HL-60 (cell line): ENCODE data around the gene CARD9.
"Not testable (repeated sequence)": the region's sequence is repeated elsewhere in the genome, so short reads cannot be mapped to it uniquely, and the experiment has no call there.

Source experiments
- DNase-seq, 2 experiments: peaks; one replicate each; pipeline ENCODE4 v3.0.0-alpha.2; 2010 to 2020; ENCODE audit warnings: low read depth in 1 of 2, low spot score in 1 of 2
- H3K27ac ChIP-seq: fragments of 250-450 bp; sonication (Bioruptor Pico); replicated peaks from 2 replicates; pipeline ENCODE4 v1.5.1; 2020; ENCODE audit warnings: mild to moderate bottlenecking, moderate library complexity
- H3K27me3 ChIP-seq: fragments of 250-450 bp; sonication (Bioruptor Pico); 2 replicates; pipeline ENCODE4 v1.5.1; 2021; ENCODE audit warnings: mild to moderate bottlenecking, moderate library complexity; ENCODE audit not compliant: insufficient read depth, poor library complexity, severe bottlenecking
- H3K4me3 ChIP-seq: replicated peaks from 2 replicates; pipeline ENCODE4 v1.5.1; 2011; ENCODE audit warnings: mild to moderate bottlenecking, control low read depth, low read length; ENCODE audit not compliant: insufficient read depth
- CTCF ChIP-seq: IDR thresholded peaks from one replicate; pipeline ENCODE4 v1.5.1; 2011; ENCODE audit warnings: low read length, control low read depth, inconsistent platforms; ENCODE audit not compliant: insufficient read depth
- GABPA ChIP-seq: IDR thresholded peaks from 2 replicates; pipeline ENCODE4 v1.6.1; 2012; ENCODE audit warnings: low read depth
- POLR2AphosphoS5 ChIP-seq: IDR thresholded peaks from 2 replicates; pipeline ENCODE4 v1.6.1; 2012; ENCODE audit warnings: low read depth
- SPI1 ChIP-seq: IDR thresholded peaks from 2 replicates; pipeline ENCODE4 v1.6.1; 2012; ENCODE audit warnings: low read depth, mild to moderate bottlenecking, borderline replicate concordance
- TF ChIP-seq, protein P1 (sequence below): IDR thresholded peaks from 2 replicates; pipeline ENCODE4 v1.6.1; 2012; ENCODE audit warnings: low read depth; ENCODE audit not compliant: insufficient replicate concordance

CARD9 gene

DNA sequence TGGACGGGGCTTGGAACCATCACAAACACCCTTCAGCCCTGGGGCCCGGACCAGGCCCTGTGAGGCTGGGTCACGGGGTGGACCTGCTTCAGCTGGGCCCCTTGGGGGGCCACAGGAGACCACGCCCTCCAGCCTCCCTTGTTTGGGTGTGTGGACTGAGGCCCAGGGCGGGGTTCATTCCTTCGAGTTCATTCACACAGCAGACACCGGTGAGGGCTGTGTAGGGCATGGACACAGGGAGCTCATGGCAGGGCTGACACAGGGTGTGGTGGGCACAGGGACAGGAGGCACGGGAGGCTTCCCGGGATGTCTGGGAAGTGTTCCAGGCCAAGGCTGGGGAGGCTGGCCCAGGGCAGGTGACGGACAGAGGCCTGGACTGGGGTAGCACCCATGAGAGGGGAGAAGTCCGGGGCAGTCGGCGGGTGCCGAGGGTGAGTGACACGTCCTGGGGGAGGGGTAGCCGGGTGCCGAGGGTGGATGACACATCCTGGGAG is 18.8 kb downstream of the CARD9 start:
- Histone ChIP-seq H3K4me3 (no peak overlapping the region), H3K27me3 (no peaks in the 10 kb centered on the region), H3K27ac (no peak overlapping the region)
- DNase-seq = no peak
- TF ChIP-seq GABPA (no peak), CTCF (no peak), SPI1 (no peak), POLR2AphosphoS5 (no peak)
- TF ChIP-seq, protein P1, sequence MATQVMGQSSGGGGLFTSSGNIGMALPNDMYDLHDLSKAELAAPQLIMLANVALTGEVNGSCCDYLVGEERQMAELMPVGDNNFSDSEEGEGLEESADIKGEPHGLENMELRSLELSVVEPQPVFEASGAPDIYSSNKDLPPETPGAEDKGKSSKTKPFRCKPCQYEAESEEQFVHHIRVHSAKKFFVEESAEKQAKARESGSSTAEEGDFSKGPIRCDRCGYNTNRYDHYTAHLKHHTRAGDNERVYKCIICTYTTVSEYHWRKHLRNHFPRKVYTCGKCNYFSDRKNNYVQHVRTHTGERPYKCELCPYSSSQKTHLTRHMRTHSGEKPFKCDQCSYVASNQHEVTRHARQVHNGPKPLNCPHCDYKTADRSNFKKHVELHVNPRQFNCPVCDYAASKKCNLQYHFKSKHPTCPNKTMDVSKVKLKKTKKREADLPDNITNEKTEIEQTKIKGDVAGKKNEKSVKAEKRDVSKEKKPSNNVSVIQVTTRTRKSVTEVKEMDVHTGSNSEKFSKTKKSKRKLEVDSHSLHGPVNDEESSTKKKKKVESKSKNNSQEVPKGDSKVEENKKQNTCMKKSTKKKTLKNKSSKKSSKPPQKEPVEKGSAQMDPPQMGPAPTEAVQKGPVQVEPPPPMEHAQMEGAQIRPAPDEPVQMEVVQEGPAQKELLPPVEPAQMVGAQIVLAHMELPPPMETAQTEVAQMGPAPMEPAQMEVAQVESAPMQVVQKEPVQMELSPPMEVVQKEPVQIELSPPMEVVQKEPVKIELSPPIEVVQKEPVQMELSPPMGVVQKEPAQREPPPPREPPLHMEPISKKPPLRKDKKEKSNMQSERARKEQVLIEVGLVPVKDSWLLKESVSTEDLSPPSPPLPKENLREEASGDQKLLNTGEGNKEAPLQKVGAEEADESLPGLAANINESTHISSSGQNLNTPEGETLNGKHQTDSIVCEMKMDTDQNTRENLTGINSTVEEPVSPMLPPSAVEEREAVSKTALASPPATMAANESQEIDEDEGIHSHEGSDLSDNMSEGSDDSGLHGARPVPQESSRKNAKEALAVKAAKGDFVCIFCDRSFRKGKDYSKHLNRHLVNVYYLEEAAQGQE = no peak

DNA sequence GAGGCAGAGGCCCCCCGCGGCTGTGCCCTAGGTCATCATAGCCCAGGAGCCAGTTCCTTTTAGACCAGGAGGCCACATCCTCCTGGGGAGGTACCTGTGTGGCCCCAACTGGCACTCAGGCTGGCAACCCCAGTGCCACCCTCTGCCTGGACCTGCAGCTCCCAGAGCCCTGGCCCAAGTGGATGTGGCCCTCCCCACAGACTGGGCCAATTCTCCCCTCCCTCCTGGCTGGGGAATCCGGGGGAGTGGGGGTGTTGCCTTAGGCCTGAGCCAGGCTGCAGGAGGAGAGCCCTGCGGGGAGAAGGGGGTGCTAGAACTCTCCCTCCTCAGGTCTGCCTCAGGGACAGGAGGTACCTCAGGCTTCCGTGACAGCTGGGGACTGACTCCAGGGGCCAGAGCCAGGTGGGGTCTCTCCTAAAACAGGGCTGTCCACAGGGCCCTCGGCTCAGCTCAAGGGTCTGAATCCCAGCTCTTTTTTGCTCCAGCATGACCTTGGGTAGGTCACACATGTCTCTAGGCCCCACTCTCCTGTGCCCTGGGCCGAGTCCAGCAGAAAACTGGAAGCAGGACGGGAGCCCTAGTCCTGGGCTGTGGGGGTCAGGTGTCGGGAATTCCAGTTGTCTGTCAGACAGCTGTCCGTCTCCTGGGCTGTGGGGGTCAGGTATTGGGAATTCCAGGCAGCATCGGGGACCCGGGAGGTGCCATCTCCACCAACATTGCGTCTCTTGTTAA is 19.5 kb downstream of the CARD9 start:
- no peaks in the 10 kb centered on the region for H3K27me3 ChIP-seq
- TF ChIP-seq GABPA (no peak), SPI1 (no peak)
- no peak overlapping the region for H3K4me3 ChIP-seq
- DNase-seq = no peak
- no peak overlapping the region for H3K27ac ChIP-seq

- no peak for DNase-seq
- no peak overlapping the region for H3K27ac ChIP-seq
- H3K27me3 ChIP-seq = no peaks in the 10 kb centered on the region
- H3K4me3 ChIP-seq = no peak overlapping the region
- TF ChIP-seq GABPA (no peak), SPI1 (no peak), CTCF (no peak)
These were observed 20.4 kb downstream of the CARD9 start for GRCh38 chr9:136353088-136353487.

- H3K27ac ChIP-seq = no peak overlapping the region
- no peak for DNase-seq
- H3K27me3 ChIP-seq = no peaks in the 10 kb centered on the region
- no peak overlapping the region for H3K4me3 ChIP-seq
- TF ChIP-seq SPI1 = no peak
- no peak for TF ChIP-seq CTCF
- no peak for TF ChIP-seq GABPA
- TF ChIP-seq, protein P1 = no peak
- no peak for TF ChIP-seq POLR2AphosphoS5
These were observed 20.8 kb downstream of the CARD9 start for GRCh38 chr9:136352682-136353081.

DNA sequence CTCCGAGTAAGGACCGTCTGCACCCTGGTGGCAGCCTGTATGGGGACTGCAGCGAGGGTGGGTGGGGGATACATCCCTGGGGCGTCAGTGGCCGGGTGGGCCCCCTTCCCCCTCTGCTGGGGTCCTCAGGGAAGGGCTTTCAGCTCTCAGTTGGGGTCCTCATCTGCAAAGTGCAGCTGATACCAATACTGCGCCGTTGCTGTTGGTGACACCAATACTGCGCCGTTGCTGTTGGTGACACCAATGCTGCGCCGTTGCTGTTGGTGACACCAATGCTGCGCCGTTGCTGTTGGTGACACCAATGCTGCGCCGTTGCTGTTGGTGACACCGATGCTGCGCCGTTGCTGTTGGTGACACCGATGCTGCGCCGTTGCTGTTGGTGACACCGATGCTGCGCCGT is 21.6 kb downstream of the CARD9 start:
- not testable (repeated sequence) for DNase-seq, H3K27me3 ChIP-seq, H3K4me3 ChIP-seq, H3K27ac ChIP-seq
